SU-DHL-6 (cell line): ENCODE results near the gene VSX1.

Source experiments
- H2AFZ ChIP-seq: fragments of 200-600 bp; sonication (generic); 2 replicates; pipeline ENCODE4 v1.6.1; 2014; ENCODE audit warnings: low read depth, mild to moderate bottlenecking, moderate library complexity, mixed read lengths, antibody characterized with exemption, low read length; ENCODE audit not compliant: severe bottlenecking
- H3F3A ChIP-seq: fragments of 200-600 bp; shearing (Covaris generic); 2 replicates; pipeline ENCODE4 v1.6.0; 2016; ENCODE audit warnings: antibody characterized with exemption, mild to moderate bottlenecking; ENCODE audit not compliant: insufficient read depth
- H3K27ac ChIP-seq: fragments of 200-600 bp; sonication (generic); 2 replicates; pipeline ENCODE4 v1.5.1; 2016; ENCODE audit warnings: low read depth, mild to moderate bottlenecking, low read length, moderate library complexity, mixed read lengths
- H3K27me3 ChIP-seq: fragments of 200-600 bp; sonication (generic), shearing (Covaris generic); 2 replicates; pipeline ENCODE4 v1.6.0; 2014; ENCODE audit warnings: mild to moderate bottlenecking, low read length
- H3K36me3 ChIP-seq: fragments of 200-600 bp; sonication (generic); 2 replicates; pipeline ENCODE4 v1.6.1; 2014; ENCODE audit warnings: mild to moderate bottlenecking, low read length, mixed read lengths
- H3K4me2 ChIP-seq: fragments of 300-600, 200-600 bp; shearing (Covaris generic), sonication (generic); 2 replicates; pipeline ENCODE4 v1.6.0; 2014; ENCODE audit warnings: low read length, low read depth, mild to moderate bottlenecking; ENCODE audit not compliant: poor library complexity, severe bottlenecking
- H3K4me3 ChIP-seq: fragments of 200-600 bp; sonication (generic); 2 replicates; pipeline ENCODE4 v1.5.1; 2014; ENCODE audit warnings: antibody characterized with exemption, low read length, mild to moderate bottlenecking, mixed read lengths; ENCODE audit not compliant: insufficient read depth, poor library complexity, severe bottlenecking
- H3K79me2 ChIP-seq: fragments of 200-600 bp; sonication (generic); 2 replicates; pipeline ENCODE4 v1.6.1; 2014; ENCODE audit warnings: mild to moderate bottlenecking, low read length, moderate library complexity; ENCODE audit not compliant: insufficient read depth
- H3K9ac ChIP-seq: fragments of 200-600 bp; sonication (generic); 2 replicates; pipeline ENCODE4 v1.7.0; 2014; ENCODE audit warnings: mild to moderate bottlenecking, low read length
- H3K9me2 ChIP-seq: fragments of 200-600 bp; sonication (generic); replicated peaks from 2 replicates; pipeline ENCODE4 v1.6.1; 2014; ENCODE audit warnings: low read length; ENCODE audit not compliant: insufficient read depth
- H3K9me3 ChIP-seq: fragments of 200-600 bp; sonication (generic); 2 replicates; pipeline ENCODE4 v1.6.1; 2014; ENCODE audit warnings: low read length, mixed read lengths; ENCODE audit not compliant: insufficient read depth
- H4K20me1 ChIP-seq: fragments of 200-600 bp; sonication (generic); 2 replicates; pipeline ENCODE4 v1.6.1; 2014; ENCODE audit warnings: low read depth, mild to moderate bottlenecking, antibody characterized with exemption, low read length, moderate library complexity, mixed read lengths
- CTCF ChIP-seq: fragments of 200-600 bp; sonication (generic); IDR thresholded peaks from one replicate; pipeline ENCODE4 v1.5.1; 2017; ENCODE audit warnings: antibody characterized with exemption, mild to moderate bottlenecking, low read length, moderate library complexity; ENCODE audit not compliant: insufficient read depth, poor library complexity, severe bottlenecking
- EZH2phosphoT487 ChIP-seq: fragments of 200-600 bp; sonication (generic), shearing (Covaris generic); conservative IDR thresholded peaks from 2 replicates; pipeline ENCODE4 v1.6.1; 2018; ENCODE audit warnings: mild to moderate bottlenecking, antibody characterized with exemption, low read length, moderate library complexity, mixed read lengths

The VSX1 gene

GRCh38 chr20:25076201-25076600 is 5.7 kb downstream of the VSX1 start:
- H3K4me3 ChIP-seq: no peak overlapping the region
- H2AFZ ChIP-seq: no peak overlapping the region
- H3K36me3 ChIP-seq: no peaks in the 10 kb centered on the region
- no peaks in the 10 kb centered on the region for H3F3A ChIP-seq
- no peaks in the 10 kb centered on the region for H4K20me1 ChIP-seq
- H3K9me3 ChIP-seq: no peaks in the 10 kb centered on the region
- no peak overlapping the region for H3K9ac ChIP-seq
- no peaks in the 10 kb centered on the region for H3K9me2 ChIP-seq
- H3K27ac ChIP-seq: no peak overlapping the region
- no peak overlapping the region for H3K4me2 ChIP-seq
- no peaks in the 10 kb centered on the region for H3K79me2 ChIP-seq
- TF ChIP-seq CTCF (no peak), EZH2phosphoT487 (no peak)
- no peaks in the 10 kb centered on the region for H3K27me3 ChIP-seq

DNA sequence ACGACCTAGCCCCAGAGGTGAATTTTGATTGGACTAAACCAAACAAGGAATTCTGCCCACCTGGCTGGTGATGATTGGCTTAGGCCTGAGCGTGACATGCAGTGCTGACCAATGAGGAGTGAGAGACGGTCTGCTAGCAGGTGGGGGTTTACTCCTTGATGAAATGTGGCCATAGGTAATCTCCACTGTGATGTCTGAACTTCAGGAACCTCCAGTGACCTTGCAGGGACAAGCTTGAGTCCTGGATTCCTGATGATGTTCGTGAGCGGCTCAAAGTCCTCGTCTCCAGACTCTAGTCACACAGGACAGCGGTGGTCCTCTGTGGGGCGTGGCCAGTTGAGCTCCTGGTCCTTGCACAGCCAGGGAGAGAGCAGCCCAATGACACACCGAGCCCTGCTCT is 8.4 kb downstream of the VSX1 start:
- TF ChIP-seq CTCF (no peak), EZH2phosphoT487 (no peak)
- H3K9me3 ChIP-seq: no peaks in the 10 kb centered on the region
- no peaks in the 10 kb centered on the region for H3K9me2 ChIP-seq
- no peak overlapping the region for H2AFZ ChIP-seq
- H3K27ac ChIP-seq: no peak overlapping the region
- no peak overlapping the region for H3K4me3 ChIP-seq
- no peaks in the 10 kb centered on the region for H3K36me3 ChIP-seq
- no peak overlapping the region for H3K9ac ChIP-seq
- no peaks in the 10 kb centered on the region for H3K79me2 ChIP-seq
- H3F3A ChIP-seq: no peaks in the 10 kb centered on the region
- H4K20me1 ChIP-seq: no peaks in the 10 kb centered on the region
- H3K4me2 ChIP-seq: no peak overlapping the region
- H3K27me3 ChIP-seq: no peaks in the 10 kb centered on the region

- Histone ChIP-seq H3K27me3 (no peaks in the 10 kb centered on the region), H3K27ac (no peak overlapping the region), H3K4me3 (no peak overlapping the region), H3F3A (no peaks in the 10 kb centered on the region), H3K36me3 (no peaks in the 10 kb centered on the region), H3K9me2 (no peaks in the 10 kb centered on the region), H3K9ac (no peak overlapping the region), H3K4me2 (no peak overlapping the region), H4K20me1 (no peaks in the 10 kb centered on the region), H3K9me3 (no peaks in the 10 kb centered on the region), H2AFZ (no peak overlapping the region), H3K79me2 (no peaks in the 10 kb centered on the region)
- no peak for TF ChIP-seq EZH2phosphoT487
- TF ChIP-seq CTCF: no peak
Measured at GRCh38 chr20:25072226-25072811, 9.6 kb downstream of the VSX1 start.
